Measurements from ENCODE around the gene HERC6. TPM values are rescaled to one million over a fixed set of nuclear protein-coding genes. Genes with fewer than 3 reads are reported as not detected.

HERC6 gene
- total and polyA plus RNA-seq, 2 of the 8 experiments (the other 6 are each of a cell fraction or from before 2014, with no cell fraction given): 3.7 to 3.8 TPM

- TF ChIP-seq CHD7 (IDR thresholded peaks at IDR 0.05; ENCODE audit: insufficient replicate concordance, low read length) (no peak), POU5F1 (IDR thresholded peaks at IDR 0.05; ENCODE audit: low read depth, low read length) (no peak), SAP30 (IDR thresholded peaks at IDR 0.05; ENCODE audit: insufficient read depth, insufficient replicate concordance, low read length) (no peak)
These were observed 4.0 kb downstream of the HERC6 start (continued) for GRCh38 chr4:88382621-88383020.

Measured in H1 (cell line).